BJ (cell line): Measurements from ENCODE around the gene PPDPF. TPM values are rescaled to one million over a fixed set of nuclear protein-coding genes. Genes with fewer than 3 reads are reported as not detected.
"Not testable (repeated sequence)": the region's sequence is repeated elsewhere in the genome, so short reads cannot be mapped to it uniquely, and the experiment has no call there.

ENCODE experiments used
- CTCF ChIA-PET: fragments of 350-600 bp; formaldehyde crosslinking; extraction: SDS; loops from one replicate; lab custom pipeline; 2021; ENCODE audit warnings: antibody characterized with exemption, inconsistent platforms; lab: Yijun Ruan, JAX
- POLR2A ChIA-PET: fragments of 300-600 bp; sonication (Branson Sonifier 250); formaldehyde crosslinking; extraction: SDS; loops from one replicate; lab custom pipeline; 2021; ENCODE audit warnings: antibody characterized with exemption; lab: Charles Lee
- DNase-seq: peaks from one replicate; pipeline ENCODE4 v3.0.0-alpha.2; 2011; ENCODE audit warnings: low read depth
- H3K27me3 ChIP-seq: 2 replicates; pipeline ENCODE4 v1.6.0; 2011; ENCODE audit warnings: low read length; ENCODE audit not compliant: control insufficient read depth, insufficient read depth
- H3K36me3 ChIP-seq: 2 replicates; pipeline ENCODE4 v1.5.1; 2011; ENCODE audit warnings: low read length; ENCODE audit not compliant: control insufficient read depth, insufficient read depth
- H3K4me3 ChIP-seq: 2 replicates; pipeline ENCODE4 v1.5.1; 2011; ENCODE audit warnings: low read depth, mild to moderate bottlenecking, control low read depth, low read length
- CTCF ChIP-seq: IDR thresholded peaks from 2 replicates; pipeline ENCODE4 v1.5.1; 2011; ENCODE audit warnings: low read depth, mild to moderate bottlenecking, control low read depth, inconsistent platforms, low read length, moderate library complexity; ENCODE audit not compliant: insufficient read depth
- polyA plus RNA-seq: library from polyadenylated mRNA; depleted of rRNA; stranded (reverse); fragments of >200 nt; gene quantifications from 2 replicates; pipeline ENCODE4 v1.2.3, GENCODE V29; 2011; rRNA removed

Gene PPDPF
- polyA plus RNA-seq, 1 experiment, result 26.9 TPM

- POLR2A ChIA-PET, result no interaction called here
- CTCF ChIA-PET, result no interaction called here
Measured at GRCh38 chr20:63568170-63568981, 47.8 kb downstream of the PPDPF start.

GRCh38 chr20:63568986-63569949 lies 48.7 kb downstream of the PPDPF start:
- Histone ChIP-seq H3K27me3 (no peaks in the 10 kb centered on the region), H3K36me3 (peaks cover 10% of the 10 kb centered on the region), H3K4me3 (no peak overlapping the region)
- ChIA-PET POLR2A (no interaction called here), CTCF (no interaction called here)
- DNase-seq, result no peak
- TF ChIP-seq CTCF, result no peak

More at GRCh38 chr20:63568170-63568981, 47.8 kb downstream of the PPDPF start:
- Histone ChIP-seq H3K27me3 (no peaks in the 10 kb centered on the region), H3K36me3 (peaks cover 11% of the 10 kb centered on the region), H3K4me3 (no peak overlapping the region)
- DNase-seq, result no peak
- TF ChIP-seq CTCF, result no peak

GRCh38 chr20:63570281-63571086 lies 49.9 kb downstream of the PPDPF start:
- H3K36me3 ChIP-seq, result peaks cover 9% of the 10 kb centered on the region
- ChIA-PET CTCF (no interaction called here), POLR2A (no interaction called here)
- no peak for TF ChIP-seq CTCF
- no peak overlapping the region for H3K4me3 ChIP-seq
- no peaks in the 10 kb centered on the region for H3K27me3 ChIP-seq
- no peak for DNase-seq

GRCh38 chr20:63571087-63571478 lies 50.5 kb downstream of the PPDPF start:
- POLR2A ChIA-PET, DNase-seq: not testable (repeated sequence)

More at GRCh38 chr20:63571087-63571478, 50.5 kb downstream of the PPDPF start:
- CTCF ChIA-PET, H3K27me3 ChIP-seq, H3K36me3 ChIP-seq, H3K4me3 ChIP-seq: not testable (repeated sequence)

Other genes with a start within 250 kb of the PPDPF start
- gene ARFGAP1, start 248.0 kb upstream of the PPDPF start, polyA plus RNA-seq, result 49.8 and 76.5 TPM in 2 replicates
- not detected in 2 replicates for gene COL20A1, start 227.6 kb upstream of the PPDPF start, polyA plus RNA-seq
- not detected in 2 replicates for gene CHRNA4, start 159.4 kb upstream of the PPDPF start, polyA plus RNA-seq
- not detected in 2 replicates for gene KCNQ2, start 48.1 kb upstream of the PPDPF start, polyA plus RNA-seq
- 8.3 and 9.4 TPM in 2 replicates for gene EEF1A2, start 21.7 kb upstream of the PPDPF start, polyA plus RNA-seq
- gene PTK6, start 16.6 kb downstream of the PPDPF start, polyA plus RNA-seq, result 0.05 and 0.07 TPM in 2 replicates
- gene SRMS, start 27.0 kb downstream of the PPDPF start, polyA plus RNA-seq, result not detected in 2 replicates
- gene FNDC11, start 33.4 kb downstream of the PPDPF start, polyA plus RNA-seq, result 0.26 and 0.76 TPM in 2 replicates
- gene HELZ2, start 53.5 kb downstream of the PPDPF start, polyA plus RNA-seq, result 4.3 and 7.9 TPM in 2 replicates
- gene GMEB2, start 106.3 kb downstream of the PPDPF start, polyA plus RNA-seq, result 5.2 and 7.4 TPM in 2 replicates
- gene STMN3, start 132.7 kb downstream of the PPDPF start, polyA plus RNA-seq, result 9.7 and 12.7 TPM in 2 replicates
- gene RTEL1, start 137.5 kb downstream of the PPDPF start, polyA plus RNA-seq, result 13.6 and 18.3 TPM in 2 replicates
- 2.1 and 3.2 TPM in 2 replicates for gene TNFRSF6B, start 175.9 kb downstream of the PPDPF start, polyA plus RNA-seq
- gene ARFRP1, start 187.2 kb downstream of the PPDPF start, polyA plus RNA-seq, result 29.3 and 41.9 TPM in 2 replicates
- 9.4 and 15.9 TPM in 2 replicates for gene ZGPAT, start 187.3 kb downstream of the PPDPF start, polyA plus RNA-seq
- 1.7 and 2.5 TPM in 2 replicates for gene LIME1, start 215.9 kb downstream of the PPDPF start, polyA plus RNA-seq
- 36.6 and 52.0 TPM in 2 replicates for gene SLC2A4RG, start 219.0 kb downstream of the PPDPF start, polyA plus RNA-seq